Activated T-cell treated with anti-CD3 and anti-CD28 coated beads, Interleukin-2, amount 50 U/mL, for 1 hour (primary cell): ENCODE data around the gene ZNF337.

Experiments used
- DNase-seq: peaks from one replicate; pipeline ENCODE4 v3.0.0-alpha.2; 2020

ZNF337 gene

GRCh38 chr20:25624500-25624939 is 72.1 kb downstream of the ZNF337 start:
- DNase-seq = no peak
